Esophagus muscularis mucosa (tissue), 4 donors: ENCODE results near the gene TRAP1. TPM values are rescaled to one million over a fixed set of nuclear protein-coding genes. Genes with fewer than 3 reads are reported as not detected.
A peak's percentile ranks its signal among the peaks of the same experiment; 100 is the strongest.

Experiments used
- DNase-seq: peaks from one replicate; pipeline ENCODE4 v3.0.0-alpha.2; 2017; ENCODE audit errors: extremely low spot score
- H3K27ac ChIP-seq, 4 donors: fragments of 200-600 bp; sonication (generic); replicated peaks in 1 of 4; 1 replicate in 3 of 4; 2 replicates in 1 of 4; pipeline ENCODE4 v1.5.1; 2016 to 2019; ENCODE audit warnings: mild to moderate bottlenecking in 1 of 4
- H3K27me3 ChIP-seq, 4 donors: fragments of 200-600 bp; sonication (generic); one replicate each; pipeline versions ENCODE4 v1.5.1 to v1.6.0; 2016 to 2019
- H3K36me3 ChIP-seq, 4 donors: fragments of 200-600 bp; sonication (generic); one replicate each; pipeline ENCODE4 v1.5.1; 2016 to 2019
- H3K4me1 ChIP-seq, 4 donors: fragments of 200-600 bp; sonication (generic); one replicate each; pipeline ENCODE4 v1.5.1; 2016 to 2019
- H3K4me3 ChIP-seq, 4 donors: fragments of 200-600 bp; sonication (generic); 1 replicate in 2 of 4; 2 replicates in 2 of 4; pipeline ENCODE4 v1.5.1; 2016 to 2019; ENCODE audit warnings: mild to moderate bottlenecking in 4 of 4, moderate library complexity in 1 of 4
- H3K9me3 ChIP-seq, 4 donors: fragments of 200-600 bp; sonication (generic); 1 replicate in 3 of 4; 2 replicates in 1 of 4; pipeline ENCODE4 v1.5.1; 2016 to 2019
- EP300 ChIP-seq: sonication (generic); formaldehyde crosslinking; IDR thresholded peaks from one replicate; pipeline ENCODE4 v1.6.1; 2017; ENCODE audit warnings: antibody characterized with exemption
- POLR2A ChIP-seq: fragments of 450-650 bp; IDR thresholded peaks from one replicate; pipeline ENCODE4 v1.6.1; 2017; ENCODE audit warnings: antibody characterized with exemption, moderate library complexity, mild to moderate bottlenecking, low read depth
- POLR2AphosphoS5 ChIP-seq, 2 donors: sonication (generic); formaldehyde crosslinking; IDR thresholded peaks; one replicate each; pipeline ENCODE4 v1.6.1; 2017; ENCODE audit warnings: antibody characterized with exemption in 2 of 2
- WGBS: methylation state at CpG from one replicate; pipeline ENCODE4 v1.1.5; 2018; 5-methylcytosine and 5-hydroxymethylcytosine counted together
- intact Hi-C: fragments of 100-400 bp; cut with DNase I; formaldehyde crosslinking; loops from one replicate; pipeline ENCODE4 v1.15.1; 2023
- total RNA-seq, 4 donors: library from RNA; depleted of rRNA; stranded (reverse); fragments of >200 nt; gene quantifications; one replicate each; pipeline versions ENCODE4 v1.1.0 to v1.2.1, GENCODE V29; 2016
- TF ChIP-seq, protein P1 (sequence below), 3 experiments: fragments of 200-600 bp in 2 of 3; fragments of 450-650 bp in 1 of 3; sonication (generic) in 2 of 3; IDR thresholded peaks; one replicate each; pipeline ENCODE4 v1.5.1; 2017 to 2019; ENCODE audit warnings: antibody characterized with exemption in 3 of 3, mild to moderate bottlenecking in 2 of 3, moderate library complexity in 1 of 3

Gene TRAP1
- total RNA-seq, 4 donors from 2014 or later = 43.6 to 63.7 (median 46.8) TPM

DNA sequence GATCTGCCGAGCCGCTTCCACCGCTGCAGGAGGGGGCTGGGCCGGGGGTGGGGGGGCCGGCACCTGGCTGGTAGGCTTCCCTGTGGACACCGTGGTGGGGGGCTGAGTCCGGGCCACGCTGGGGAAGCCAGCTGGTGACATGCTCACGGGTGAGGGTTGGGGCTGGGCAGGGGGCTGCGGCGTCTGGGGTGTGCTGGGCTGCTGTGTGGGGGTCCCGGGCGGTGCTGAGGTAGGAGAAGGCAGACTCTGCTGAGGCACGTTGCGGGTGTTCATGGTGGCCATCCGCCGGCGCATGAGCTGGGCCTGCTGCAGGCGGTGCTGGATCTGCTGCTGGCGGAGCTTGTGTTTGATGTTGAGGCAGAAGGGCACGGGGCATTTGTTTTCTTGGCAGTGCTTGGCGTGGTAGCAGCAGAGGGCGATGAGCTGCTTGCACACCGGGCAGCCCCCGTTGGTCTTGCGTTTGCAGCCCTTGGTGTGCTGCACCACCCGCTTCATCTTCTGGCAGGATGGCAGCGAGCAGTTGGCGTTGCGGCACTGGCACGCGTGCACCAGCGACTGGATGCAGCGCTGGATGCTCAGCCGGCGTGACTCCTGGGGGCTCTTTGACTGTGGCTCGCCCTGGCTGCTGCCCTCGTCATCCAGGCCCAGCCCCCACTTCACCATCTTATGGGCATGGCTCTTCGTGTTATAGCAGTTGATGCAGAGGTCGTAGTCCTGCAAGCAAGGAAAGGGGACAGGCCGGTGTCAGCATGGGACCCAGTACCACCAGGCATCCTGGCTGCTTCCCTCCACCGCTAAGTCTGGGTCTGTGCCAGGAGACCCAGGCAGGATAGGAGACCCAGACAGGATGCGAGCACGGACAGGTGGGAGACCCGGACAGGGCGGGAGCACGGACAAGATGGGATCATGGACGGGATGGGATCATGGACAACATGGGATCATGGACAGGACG, 12.1 kb upstream of the TRAP1 start:
- H3K4me1 ChIP-seq = no peaks in the 10 kb centered on the region
- no peaks in the 10 kb centered on the region for H3K9me3 ChIP-seq
- intact Hi-C loops = no loop called here
- DNase-seq = no peak
- no peaks in the 10 kb centered on the region for H3K27me3 ChIP-seq
- 91% methylated on average over 39 of the region's 49 CpGs for WGBS
- no peak overlapping the region for H3K4me3 ChIP-seq
- no peak for TF ChIP-seq POLR2AphosphoS5 (IDR thresholded peaks at IDR 0.05)
- TF ChIP-seq EP300 = no peak
- TF ChIP-seq POLR2A = no peak
- TF ChIP-seq, protein P1, sequence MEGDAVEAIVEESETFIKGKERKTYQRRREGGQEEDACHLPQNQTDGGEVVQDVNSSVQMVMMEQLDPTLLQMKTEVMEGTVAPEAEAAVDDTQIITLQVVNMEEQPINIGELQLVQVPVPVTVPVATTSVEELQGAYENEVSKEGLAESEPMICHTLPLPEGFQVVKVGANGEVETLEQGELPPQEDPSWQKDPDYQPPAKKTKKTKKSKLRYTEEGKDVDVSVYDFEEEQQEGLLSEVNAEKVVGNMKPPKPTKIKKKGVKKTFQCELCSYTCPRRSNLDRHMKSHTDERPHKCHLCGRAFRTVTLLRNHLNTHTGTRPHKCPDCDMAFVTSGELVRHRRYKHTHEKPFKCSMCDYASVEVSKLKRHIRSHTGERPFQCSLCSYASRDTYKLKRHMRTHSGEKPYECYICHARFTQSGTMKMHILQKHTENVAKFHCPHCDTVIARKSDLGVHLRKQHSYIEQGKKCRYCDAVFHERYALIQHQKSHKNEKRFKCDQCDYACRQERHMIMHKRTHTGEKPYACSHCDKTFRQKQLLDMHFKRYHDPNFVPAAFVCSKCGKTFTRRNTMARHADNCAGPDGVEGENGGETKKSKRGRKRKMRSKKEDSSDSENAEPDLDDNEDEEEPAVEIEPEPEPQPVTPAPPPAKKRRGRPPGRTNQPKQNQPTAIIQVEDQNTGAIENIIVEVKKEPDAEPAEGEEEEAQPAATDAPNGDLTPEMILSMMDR (IDR thresholded peaks at IDR 0.05) = no peak
- peaks cover 62 to 87% (median 82%) of the 10 kb centered on the region in 4 donors for H3K36me3 ChIP-seq
- H3K27ac ChIP-seq = no peak overlapping the region

DNA sequence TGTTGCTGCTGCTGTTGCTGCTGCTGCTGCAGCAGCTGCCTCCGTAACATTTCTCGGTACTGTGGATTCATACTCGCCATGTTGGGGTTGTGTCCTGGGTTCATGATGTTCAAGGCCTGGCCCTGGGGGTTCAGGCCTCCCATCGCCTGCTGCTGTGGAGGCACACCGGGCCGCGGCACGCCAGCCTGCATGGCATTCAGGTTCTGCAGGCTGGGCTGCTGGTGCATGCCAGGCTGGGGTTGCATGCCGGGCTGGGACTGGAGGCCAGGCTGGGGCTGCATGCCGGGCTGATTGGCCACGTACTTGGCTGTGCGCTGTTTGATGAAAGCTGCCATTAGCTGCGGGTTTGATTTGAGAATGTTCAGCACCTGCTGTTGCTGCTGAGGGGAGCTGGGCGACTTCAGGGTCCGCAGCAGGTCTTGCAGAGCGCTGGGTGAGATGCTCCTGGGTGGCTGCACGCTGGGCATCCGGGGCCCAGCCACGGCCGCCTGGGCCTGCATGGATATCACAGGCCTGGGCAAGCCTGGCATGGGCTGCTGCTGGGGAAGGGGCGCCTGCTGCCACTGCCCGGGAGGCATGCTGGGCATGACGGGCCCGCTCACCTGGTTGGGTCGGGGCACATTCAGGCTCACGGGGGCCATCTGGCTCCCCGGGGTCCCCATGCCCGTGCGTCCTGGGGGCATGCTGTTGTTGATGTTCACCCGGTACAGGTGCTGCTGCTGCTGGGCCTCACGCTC, 11.3 kb upstream of the TRAP1 start:
- Histone ChIP-seq H3K27me3 (no peaks in the 10 kb centered on the region), H3K36me3 (peaks cover 58 to 78% (median 73%) of the 10 kb centered on the region in 4 donors), H3K4me1 (no peaks in the 10 kb centered on the region), H3K4me3 (no peak overlapping the region), H3K27ac (no peak overlapping the region), H3K9me3 (no peaks in the 10 kb centered on the region)
- no peak for TF ChIP-seq POLR2AphosphoS5 (IDR thresholded peaks at IDR 0.05)
- TF ChIP-seq, protein P1 (IDR thresholded peaks at IDR 0.05) = no peak
- WGBS = 95% methylated on average over 17 of the region's 31 CpGs
- DNase-seq = no peak
- intact Hi-C loops = no loop called here

DNA sequence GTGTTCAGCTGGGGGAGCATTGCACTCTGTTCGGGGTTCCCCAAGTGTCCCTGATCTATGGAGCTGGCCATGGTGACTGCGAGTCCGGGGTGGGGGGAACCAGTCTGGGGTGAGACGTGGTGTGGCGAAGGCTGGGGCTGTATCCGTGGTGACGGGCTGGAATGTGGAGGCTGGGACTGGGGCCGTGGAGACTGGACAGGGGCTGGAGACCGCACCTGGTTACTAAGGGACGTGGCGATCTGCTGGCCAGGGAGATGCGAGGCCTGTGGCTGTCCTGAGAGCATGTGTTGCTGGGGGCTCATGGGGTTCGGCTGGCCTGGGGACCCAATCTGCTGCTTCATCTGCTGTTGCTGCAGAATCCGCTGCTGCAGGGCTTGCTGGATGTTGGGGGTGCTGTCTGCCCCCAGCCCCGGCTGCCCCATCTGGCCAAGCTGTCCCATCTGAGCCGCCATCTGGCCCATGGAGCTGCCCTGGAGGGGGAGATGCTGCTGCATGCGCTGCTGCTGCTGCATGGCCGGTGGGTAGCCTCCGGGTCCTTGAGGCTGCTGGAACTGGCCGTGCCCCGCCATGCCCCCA, 10.6 kb upstream of the TRAP1 start:
- Histone ChIP-seq H3K27me3 (no peaks in the 10 kb centered on the region), H3K9me3 (no peaks in the 10 kb centered on the region), H3K4me1 (no peaks in the 10 kb centered on the region), H3K27ac (no peak overlapping the region), H3K36me3 (peaks cover 51 to 71% (median 68%) of the 10 kb centered on the region in 4 donors), H3K4me3 (no peak overlapping the region)
- 86% methylated on average over 9 of the region's 21 CpGs for WGBS
- intact Hi-C loops = no loop called here
- TF ChIP-seq POLR2A = no peak
- peak in 1 of 2 donors; percentile 5 for TF ChIP-seq POLR2AphosphoS5 (IDR thresholded peaks at IDR 0.05)
- no peak for DNase-seq

DNA sequence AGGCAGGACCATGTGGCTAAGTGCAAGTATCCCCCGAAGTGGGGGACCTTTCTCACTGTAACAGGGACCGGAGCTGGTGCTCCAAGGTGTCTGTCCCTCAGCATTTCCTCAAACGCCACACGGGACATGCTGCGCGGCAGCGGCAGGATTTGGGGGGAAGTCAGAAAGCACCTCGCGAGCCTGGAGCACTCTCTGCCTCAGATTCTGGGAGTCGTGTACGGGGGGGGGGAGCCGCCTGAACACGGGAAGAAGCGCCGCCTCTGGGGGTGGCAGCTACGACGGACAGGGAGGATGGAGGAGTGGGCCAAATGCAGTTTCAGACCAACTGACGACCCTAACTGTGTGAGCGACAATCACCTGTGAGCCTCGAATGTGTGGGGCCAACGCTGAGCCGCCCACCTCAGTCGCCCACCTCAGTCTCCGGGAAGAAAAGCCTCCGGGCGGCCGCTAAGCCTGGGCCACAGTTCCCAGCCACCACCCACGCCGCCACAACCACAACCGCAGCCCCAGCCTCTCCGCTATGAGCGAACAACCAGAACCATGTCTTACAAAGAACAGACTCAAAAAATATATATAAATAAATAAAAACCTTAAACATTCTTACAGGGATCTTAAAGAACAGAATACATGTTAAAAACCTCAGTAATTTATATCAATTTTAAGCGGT, 8.8 kb upstream of the TRAP1 start:
- no peaks in the 10 kb centered on the region for H3K4me1 ChIP-seq
- no peaks in the 10 kb centered on the region for H3K9me3 ChIP-seq
- intact Hi-C loops = no loop called here
- TF ChIP-seq POLR2A (no peak), EP300 (no peak), POLR2AphosphoS5 (IDR thresholded peaks at IDR 0.05) (no peak)
- TF ChIP-seq, protein P1 (IDR thresholded peaks at IDR 0.05) = no peak
- no peaks in the 10 kb centered on the region for H3K27me3 ChIP-seq
- H3K27ac ChIP-seq = no peak overlapping the region
- WGBS = 89% methylated on average over 31 of the region's 33 CpGs
- H3K36me3 ChIP-seq = peaks cover 37 to 54% (median 50%) of the 10 kb centered on the region in 4 donors
- no peak overlapping the region for H3K4me3 ChIP-seq
- DNase-seq = no peak
